OCI-LY7 (cell line): ENCODE results near the gene CFAP74. TPM values are rescaled to one million over a fixed set of nuclear protein-coding genes. Genes with fewer than 3 reads are reported as not detected.

ENCODE experiments used
- Bru-seq: library from RNA; stranded (reverse); fragments of 400-500 nt; gene quantifications from one replicate; lab custom pipeline; 2021; lab: Mats Ljungman, UMichigan
- BruChase-seq, 2 experiments: library from RNA; stranded (reverse); fragments of 400-500 nt; gene quantifications; one replicate each; lab custom pipeline; 2021; lab: Mats Ljungman, UMichigan
- BruUV-seq: library from RNA; stranded (reverse); fragments of 400-500 nt; replicated peaks from 2 replicates; lab custom pipeline; 2021; lab: Mats Ljungman, UMichigan
- CTCF ChIA-PET: fragments of 300-600 bp; sonication (Branson Sonifier 250); formaldehyde crosslinking; loops from one replicate; lab custom pipeline; 2022; ENCODE audit warnings: antibody characterized with exemption; ENCODE audit not compliant: unreplicated experiment; lab: Charles Lee
- POLR2A ChIA-PET: fragments of 300-600 bp; sonication (Branson Sonifier 250); formaldehyde crosslinking; loops from one replicate; lab custom pipeline; 2022; ENCODE audit warnings: antibody characterized with exemption; lab: Charles Lee
- DNase-seq: peaks from one replicate; pipeline ENCODE4 v3.0.0-alpha.2; 2015; ENCODE audit warnings: low spot score
- H2AFZ ChIP-seq: fragments of 200-600 bp; sonication (generic), shearing (Covaris generic); 2 replicates; pipeline ENCODE4 v1.6.1; 2014; ENCODE audit warnings: mild to moderate bottlenecking, antibody characterized with exemption, low read length, moderate library complexity
- H3K27ac ChIP-seq: fragments of 200-600 bp; sonication (generic); 2 replicates; pipeline ENCODE4 v1.5.1; 2014; ENCODE audit warnings: mixed run types, low read depth, mild to moderate bottlenecking, moderate library complexity, low read length, inconsistent platforms; ENCODE audit not compliant: poor library complexity, severe bottlenecking
- H3K36me3 ChIP-seq: fragments of 200-600 bp; sonication (generic); 2 replicates; pipeline ENCODE4 v1.6.1; 2014; ENCODE audit warnings: mild to moderate bottlenecking, antibody characterized with exemption, low read length, moderate library complexity, mixed read lengths; ENCODE audit not compliant: insufficient read depth
- H3K4me1 ChIP-seq: fragments of 200-600 bp; sonication (generic); 2 replicates; pipeline ENCODE4 v1.5.1; 2014; ENCODE audit warnings: mild to moderate bottlenecking, low read length; ENCODE audit not compliant: insufficient read depth, poor library complexity, severe bottlenecking
- H3K4me2 ChIP-seq: fragments of 200-600 bp; sonication (generic); 2 replicates; pipeline ENCODE4 v1.6.1; 2014; ENCODE audit warnings: mild to moderate bottlenecking, low read length
- H3K4me3 ChIP-seq: fragments of 200-600 bp; sonication (generic); 2 replicates; pipeline ENCODE4 v1.5.1; 2014; ENCODE audit warnings: mild to moderate bottlenecking, low read depth, low read length; ENCODE audit not compliant: poor library complexity, severe bottlenecking
- H3K79me2 ChIP-seq: fragments of 200-600 bp; sonication (generic); 2 replicates; pipeline ENCODE4 v1.6.1; 2016; ENCODE audit warnings: low read depth, mild to moderate bottlenecking, low read length, moderate library complexity, mixed read lengths; ENCODE audit not compliant: insufficient read depth
- H3K9me2 ChIP-seq: fragments of 200-600 bp; sonication (generic); 2 replicates; pipeline ENCODE4 v1.6.1; 2016; ENCODE audit warnings: mild to moderate bottlenecking, low read length, mixed read lengths; ENCODE audit not compliant: insufficient read depth
- H3K9me3 ChIP-seq: fragments of 200-600 bp; sonication (generic); 2 replicates; pipeline ENCODE4 v1.6.1; 2014; ENCODE audit warnings: mild to moderate bottlenecking, mixed run types, low read length, mixed read lengths
- H4K20me1 ChIP-seq: fragments of 200-600 bp; sonication (generic); 2 replicates; pipeline ENCODE4 v1.6.1; 2014; ENCODE audit warnings: mild to moderate bottlenecking, antibody characterized with exemption, low read length, moderate library complexity, mixed read lengths; ENCODE audit not compliant: insufficient read depth
- EZH2phosphoT487 ChIP-seq: fragments of 200-600 bp; sonication (generic); IDR thresholded peaks from 2 replicates; pipeline ENCODE4 v1.6.1; 2018; ENCODE audit warnings: low read depth, borderline replicate concordance, mild to moderate bottlenecking, mixed run types, antibody characterized with exemption, low read length, moderate library complexity, mixed read lengths
- intact Hi-C: fragments of 100-400 bp; cut with micrococcal nuclease; formaldehyde crosslinking; loops from one replicate; pipeline ENCODE4 v1.10.0; 2022; ENCODE audit not compliant: unreplicated experiment
- long read RNA-seq: library from polyadenylated mRNA; stranded (forward); transcript quantifications from one replicate; pipeline ENCODE4 v2.0.0, GENCODE V29; 2022
- total RNA-seq, 2 experiments: library from RNA; depleted of rRNA in 1 of 2; stranded (reverse); fragments of >200 nt in 1 of 2; shearing (Covaris generic) in 1 of 2; gene quantifications; 2 replicates each; pipeline ENCODE4 v1.2.3, GENCODE V29; 2014 to 2022
- TF ChIP-seq, protein P1 (sequence below): fragments of 200-600 bp; sonication (generic); conservative IDR thresholded peaks from 2 replicates; pipeline ENCODE4 v1.5.1; 2014; ENCODE audit warnings: mild to moderate bottlenecking, antibody characterized with exemption, low read length, moderate library complexity, mixed read lengths

Gene CFAP74, protein sequence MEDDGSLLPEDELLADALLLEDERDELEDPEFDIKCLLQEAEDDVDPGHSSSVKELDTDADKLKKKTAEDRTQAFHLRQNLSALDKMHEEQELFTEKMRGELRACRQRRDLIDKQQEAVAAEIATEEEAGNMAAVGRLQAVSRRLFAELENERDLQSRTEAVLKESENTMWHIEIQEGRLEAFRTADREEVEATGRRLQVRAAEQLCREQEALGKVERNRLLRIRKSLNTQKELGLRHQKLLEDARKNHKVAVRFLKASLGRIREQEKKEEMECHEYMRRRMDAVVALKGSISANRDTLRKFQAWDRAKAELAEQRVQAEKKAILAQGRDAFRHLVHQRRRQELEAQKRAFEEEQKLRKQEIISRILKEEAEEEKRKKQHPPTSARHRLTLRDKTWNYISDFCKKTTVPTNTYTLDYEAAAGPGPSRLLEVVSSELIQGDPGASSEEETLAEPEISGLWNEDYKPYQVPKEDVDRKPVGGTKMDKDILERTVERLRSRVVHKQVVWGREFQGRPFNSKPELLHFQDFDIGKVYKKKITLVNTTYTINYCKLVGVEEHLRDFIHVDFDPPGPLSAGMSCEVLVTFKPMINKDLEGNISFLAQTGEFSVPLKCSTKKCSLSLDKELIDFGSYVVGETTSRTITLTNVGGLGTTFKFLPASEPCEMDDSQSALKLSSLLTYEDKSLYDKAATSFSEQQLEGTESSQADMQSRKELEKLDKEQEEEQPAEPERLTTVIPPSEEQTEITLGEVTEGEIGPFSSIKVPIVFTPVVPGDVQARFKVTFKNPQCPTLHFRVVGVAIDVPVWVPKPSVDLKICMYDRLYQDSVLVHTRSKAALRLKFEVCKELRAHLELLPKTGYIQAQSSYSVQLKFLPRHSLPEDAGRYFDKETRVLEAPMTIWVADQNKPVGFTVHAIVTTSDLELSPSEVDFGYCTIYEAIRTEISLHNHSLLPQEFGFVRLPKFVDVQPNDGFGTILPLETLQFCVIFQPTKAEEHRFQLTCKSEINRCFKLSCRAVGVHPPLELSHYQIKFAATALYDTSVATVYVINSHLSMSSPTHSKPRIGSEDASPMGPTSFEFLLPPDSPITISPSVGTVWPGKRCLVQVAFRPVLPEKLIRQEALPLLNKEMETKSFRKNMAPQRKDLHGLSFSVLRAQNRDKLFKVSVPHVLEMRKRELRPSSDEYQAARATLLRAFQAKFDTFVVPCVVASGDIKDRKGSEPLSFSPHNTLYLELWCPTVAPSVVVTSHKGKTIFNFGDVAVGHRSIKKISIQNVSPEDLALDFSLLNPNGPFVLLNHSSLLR (N-terminal part only)
- total RNA-seq (2014; rRNA removed; shearing (Covaris generic)) (not detected in 2 replicates), total RNA-seq (2022) (not detected in 2 replicates), Bru-seq, nascent RNA (not detected), BruChase-seq, experiment 1, labeled RNA remaining after a 6-hour chase (percentile 5 among the genes with signal in this experiment), BruChase-seq, experiment 2, labeled RNA remaining after a 2-hour chase (percentile 3 among the genes with signal in this experiment)
- long read RNA-seq, partial matches to known transcripts: 0 of 1 reads
- long read RNA-seq, other reads (novel, unspliced or antisense): 1 of 1 reads

DNA sequence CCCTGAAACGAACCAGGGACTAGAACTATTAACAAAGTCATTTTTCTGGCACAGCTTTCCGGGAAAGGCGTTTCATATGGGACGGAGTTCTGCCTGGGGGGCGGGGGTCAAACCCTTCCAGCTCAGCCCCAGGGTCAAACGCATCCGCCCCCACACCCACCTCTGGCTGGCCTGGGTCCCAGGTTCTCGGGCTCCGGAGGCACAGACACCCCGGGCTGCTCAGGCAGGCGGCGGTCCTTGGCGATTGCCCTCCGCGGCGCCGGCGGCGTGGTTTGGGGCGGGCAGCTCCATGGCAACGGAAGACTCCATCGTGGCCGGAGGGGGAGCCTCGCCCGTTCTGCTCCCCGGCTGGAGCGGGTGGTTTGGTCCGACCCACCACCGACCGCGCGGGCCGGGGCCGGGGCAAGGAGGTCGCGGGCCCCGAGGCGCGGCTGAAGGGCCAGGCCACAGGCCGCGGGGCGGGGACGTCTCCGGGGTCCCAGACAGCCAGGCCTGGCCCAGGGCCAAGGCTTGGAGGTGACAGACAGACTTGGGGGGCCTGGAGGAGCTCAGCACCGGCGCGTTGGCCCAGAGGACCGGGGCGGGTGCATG is at the start of gene CFAP74:
TSS of gene CFAP74 (minus strand) at position 246 of the 591 bp plus-strand sequence. CDS start 12,830 bp downstream, outside the sequence.
- no peaks in the 10 kb centered on the region for H3K79me2 ChIP-seq
- BruUV-seq: no TSS peak
- H3K4me1 ChIP-seq: no peaks in the 10 kb centered on the region
- ChIA-PET CTCF (no interaction called here), POLR2A (interaction anchor here (0.7 kb wide), 1 partner anchor 16 kb away, joined by 6 read pairs; no protein-coding TSS in a partner anchor)
- no peak within 1 kb of the TSS for H3K4me2 ChIP-seq
- no peaks in the 10 kb centered on the region for H3K36me3 ChIP-seq
- no peaks in the 10 kb centered on the region for H3K9me3 ChIP-seq
- H3K4me3 ChIP-seq: no peak within 1 kb of the TSS
- H2AFZ ChIP-seq: no peak within 1 kb of the TSS
- TF ChIP-seq, protein P1, sequence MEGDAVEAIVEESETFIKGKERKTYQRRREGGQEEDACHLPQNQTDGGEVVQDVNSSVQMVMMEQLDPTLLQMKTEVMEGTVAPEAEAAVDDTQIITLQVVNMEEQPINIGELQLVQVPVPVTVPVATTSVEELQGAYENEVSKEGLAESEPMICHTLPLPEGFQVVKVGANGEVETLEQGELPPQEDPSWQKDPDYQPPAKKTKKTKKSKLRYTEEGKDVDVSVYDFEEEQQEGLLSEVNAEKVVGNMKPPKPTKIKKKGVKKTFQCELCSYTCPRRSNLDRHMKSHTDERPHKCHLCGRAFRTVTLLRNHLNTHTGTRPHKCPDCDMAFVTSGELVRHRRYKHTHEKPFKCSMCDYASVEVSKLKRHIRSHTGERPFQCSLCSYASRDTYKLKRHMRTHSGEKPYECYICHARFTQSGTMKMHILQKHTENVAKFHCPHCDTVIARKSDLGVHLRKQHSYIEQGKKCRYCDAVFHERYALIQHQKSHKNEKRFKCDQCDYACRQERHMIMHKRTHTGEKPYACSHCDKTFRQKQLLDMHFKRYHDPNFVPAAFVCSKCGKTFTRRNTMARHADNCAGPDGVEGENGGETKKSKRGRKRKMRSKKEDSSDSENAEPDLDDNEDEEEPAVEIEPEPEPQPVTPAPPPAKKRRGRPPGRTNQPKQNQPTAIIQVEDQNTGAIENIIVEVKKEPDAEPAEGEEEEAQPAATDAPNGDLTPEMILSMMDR: no peak
- TF ChIP-seq EZH2phosphoT487: no peak
- DNase-seq: no peak
- H3K27ac ChIP-seq: no peak within 1 kb of the TSS
- no peaks in the 10 kb centered on the region for H3K9me2 ChIP-seq
- intact Hi-C loops: no loop called here
- no peaks in the 10 kb centered on the region for H4K20me1 ChIP-seq

DNA sequence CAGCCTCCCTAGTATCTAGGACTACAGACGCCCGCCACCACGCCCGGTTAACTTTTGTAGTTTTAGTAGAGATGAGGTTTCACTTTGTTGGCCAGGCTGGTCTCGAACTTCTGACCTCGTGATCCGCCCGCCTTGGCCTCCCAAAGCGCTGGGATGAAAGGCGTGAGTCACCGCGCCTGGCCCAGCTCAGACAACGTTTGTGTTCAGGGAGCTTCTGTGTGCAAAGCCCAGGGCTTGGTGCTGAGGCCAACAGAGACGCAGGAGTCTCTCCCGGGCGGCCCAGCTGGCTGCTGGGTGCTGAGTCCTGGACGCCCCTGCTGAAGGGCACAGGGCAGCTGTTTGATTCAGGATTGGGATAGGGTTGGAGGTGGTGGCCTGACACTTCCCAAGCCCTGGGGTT is 49.6 kb upstream of the CFAP74 start:
- ChIA-PET POLR2A (no interaction called here), CTCF (no interaction called here)
- no peaks in the 10 kb centered on the region for H3K36me3 ChIP-seq
- intact Hi-C loops: no loop called here
- TF ChIP-seq EZH2phosphoT487: no peak
- TF ChIP-seq, protein P1: no peak
- H3K9me2 ChIP-seq: no peaks in the 10 kb centered on the region
- no peaks in the 10 kb centered on the region; the same call in 1 of the 2 replicates for H4K20me1 ChIP-seq
- BruUV-seq: no TSS peak
- no peaks in the 10 kb centered on the region for H3K9me3 ChIP-seq
- peaks cover 7% of the 10 kb centered on the region for H3K4me1 ChIP-seq
- H3K4me2 ChIP-seq: no peak overlapping the region
- H3K79me2 ChIP-seq: no peaks in the 10 kb centered on the region
- H3K27ac ChIP-seq: no peak overlapping the region
- no peak overlapping the region for H3K4me3 ChIP-seq
- H2AFZ ChIP-seq: no peak overlapping the region
- DNase-seq: no peak
